Activated CD4-positive, alpha-beta T cell treated with anti-CD3 and anti-CD28 coated beads, Interleukin-2, amount 50 U/mL, for 1 hour (primary cell): Measurements from ENCODE around the gene CLASRP.
"Not testable (repeated sequence)": the region's sequence is repeated elsewhere in the genome, so short reads cannot be mapped to it uniquely, and the experiment has no call there.

ENCODE experiments used
- DNase-seq: peaks from one replicate; pipeline ENCODE4 v3.0.0-alpha.2; 2020

The CLASRP gene, protein sequence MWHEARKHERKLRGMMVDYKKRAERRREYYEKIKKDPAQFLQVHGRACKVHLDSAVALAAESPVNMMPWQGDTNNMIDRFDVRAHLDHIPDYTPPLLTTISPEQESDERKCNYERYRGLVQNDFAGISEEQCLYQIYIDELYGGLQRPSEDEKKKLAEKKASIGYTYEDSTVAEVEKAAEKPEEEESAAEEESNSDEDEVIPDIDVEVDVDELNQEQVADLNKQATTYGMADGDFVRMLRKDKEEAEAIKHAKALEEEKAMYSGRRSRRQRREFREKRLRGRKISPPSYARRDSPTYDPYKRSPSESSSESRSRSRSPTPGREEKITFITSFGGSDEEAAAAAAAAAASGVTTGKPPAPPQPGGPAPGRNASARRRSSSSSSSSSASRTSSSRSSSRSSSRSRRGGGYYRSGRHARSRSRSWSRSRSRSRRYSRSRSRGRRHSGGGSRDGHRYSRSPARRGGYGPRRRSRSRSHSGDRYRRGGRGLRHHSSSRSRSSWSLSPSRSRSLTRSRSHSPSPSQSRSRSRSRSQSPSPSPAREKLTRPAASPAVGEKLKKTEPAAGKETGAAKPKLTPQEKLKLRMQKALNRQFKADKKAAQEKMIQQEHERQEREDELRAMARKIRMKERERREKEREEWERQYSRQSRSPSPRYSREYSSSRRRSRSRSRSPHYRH

DNA sequence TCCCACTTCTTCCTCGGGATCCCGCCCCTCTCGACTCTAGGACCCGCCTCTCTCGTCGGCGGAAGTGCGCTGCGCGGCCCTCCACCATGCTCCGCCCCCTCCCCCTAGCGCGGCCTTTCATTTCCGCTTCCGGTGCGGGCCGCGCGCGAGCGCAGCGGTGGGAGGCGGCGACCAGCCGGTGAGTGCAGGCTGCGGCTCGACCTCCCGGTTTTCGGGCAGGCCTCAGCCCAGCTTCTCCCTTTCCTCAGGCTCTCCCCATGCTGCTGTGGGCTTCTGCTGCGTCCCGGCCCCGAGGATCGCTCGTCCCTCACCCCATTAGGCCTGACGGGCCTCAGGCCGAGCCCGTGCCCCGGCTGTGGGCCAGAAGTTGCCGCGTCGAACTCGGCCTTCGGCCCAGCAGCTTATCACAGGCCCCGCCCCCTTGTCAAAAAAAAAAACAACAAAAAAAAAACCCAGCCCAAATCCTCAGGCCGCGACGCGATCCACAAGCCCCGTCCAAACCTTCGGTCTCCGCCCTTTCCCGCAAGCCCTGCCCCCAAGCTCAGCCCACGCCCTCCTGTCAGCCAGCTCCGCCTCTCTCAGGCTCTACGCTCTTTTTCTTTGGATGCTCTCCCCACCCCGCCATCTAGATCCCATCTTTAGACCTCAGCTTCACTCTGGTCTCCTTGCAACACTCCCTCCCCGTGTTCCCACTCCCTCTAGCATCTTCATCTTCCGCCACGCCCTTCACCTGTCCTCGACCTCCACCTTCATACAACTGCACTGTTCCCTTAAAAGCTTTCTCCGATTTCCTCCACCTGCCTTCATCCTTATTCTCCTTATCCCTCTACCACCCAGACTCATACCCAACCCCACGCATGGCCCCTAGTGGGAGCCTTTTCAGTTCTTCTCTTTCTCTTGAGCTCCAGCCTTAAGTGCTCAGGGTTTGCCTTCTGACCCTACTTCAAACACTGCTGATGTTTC, at the start of gene CLASRP:
CLASRP (plus strand) TSS at position 115 of the 963 bp plus-strand sequence. CDS start 1,168 bp downstream, outside the sequence.
- peak; percentile 85 for DNase-seq

DNA sequence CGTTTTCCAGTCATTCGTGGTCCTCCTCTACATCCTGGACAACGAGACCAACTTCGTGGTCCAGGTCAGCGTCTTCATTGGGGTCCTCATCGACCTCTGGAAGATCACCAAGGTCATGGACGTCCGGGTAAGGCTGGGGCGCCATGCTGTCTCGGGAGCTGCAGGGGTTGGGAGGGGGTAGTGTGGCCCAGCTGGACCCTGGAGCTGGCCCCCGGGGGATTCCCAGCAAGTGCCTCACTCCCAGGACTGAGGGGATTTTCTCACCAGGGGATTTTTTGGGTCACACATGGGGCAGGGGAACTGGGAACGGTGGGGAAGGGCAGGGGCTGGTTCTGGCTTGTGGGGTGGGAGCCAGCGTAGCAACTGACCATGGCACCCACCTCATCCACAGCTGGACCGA, 48.4 kb upstream of the CLASRP start:
- no peak for DNase-seq

DNA sequence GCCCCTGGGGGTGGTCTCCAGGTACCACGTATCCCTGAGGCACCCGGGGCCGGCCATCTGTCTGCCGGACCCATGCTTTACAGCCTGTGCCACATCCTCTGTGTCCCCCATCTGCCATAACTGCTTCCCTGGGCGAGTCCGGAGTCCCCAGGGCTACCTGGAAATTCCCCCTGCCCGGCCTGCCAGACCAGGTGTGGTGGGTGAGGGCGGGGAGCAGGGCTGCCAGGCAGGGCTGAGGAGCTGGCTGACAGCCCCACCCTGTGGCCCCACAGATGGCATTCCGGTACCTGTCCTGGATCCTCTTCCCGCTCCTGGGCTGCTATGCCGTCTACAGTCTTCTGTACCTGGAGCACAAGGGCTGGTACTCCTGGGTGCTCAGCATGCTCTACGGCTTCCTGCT, 47.9 kb upstream of the CLASRP start:
- no peak for DNase-seq

DNA sequence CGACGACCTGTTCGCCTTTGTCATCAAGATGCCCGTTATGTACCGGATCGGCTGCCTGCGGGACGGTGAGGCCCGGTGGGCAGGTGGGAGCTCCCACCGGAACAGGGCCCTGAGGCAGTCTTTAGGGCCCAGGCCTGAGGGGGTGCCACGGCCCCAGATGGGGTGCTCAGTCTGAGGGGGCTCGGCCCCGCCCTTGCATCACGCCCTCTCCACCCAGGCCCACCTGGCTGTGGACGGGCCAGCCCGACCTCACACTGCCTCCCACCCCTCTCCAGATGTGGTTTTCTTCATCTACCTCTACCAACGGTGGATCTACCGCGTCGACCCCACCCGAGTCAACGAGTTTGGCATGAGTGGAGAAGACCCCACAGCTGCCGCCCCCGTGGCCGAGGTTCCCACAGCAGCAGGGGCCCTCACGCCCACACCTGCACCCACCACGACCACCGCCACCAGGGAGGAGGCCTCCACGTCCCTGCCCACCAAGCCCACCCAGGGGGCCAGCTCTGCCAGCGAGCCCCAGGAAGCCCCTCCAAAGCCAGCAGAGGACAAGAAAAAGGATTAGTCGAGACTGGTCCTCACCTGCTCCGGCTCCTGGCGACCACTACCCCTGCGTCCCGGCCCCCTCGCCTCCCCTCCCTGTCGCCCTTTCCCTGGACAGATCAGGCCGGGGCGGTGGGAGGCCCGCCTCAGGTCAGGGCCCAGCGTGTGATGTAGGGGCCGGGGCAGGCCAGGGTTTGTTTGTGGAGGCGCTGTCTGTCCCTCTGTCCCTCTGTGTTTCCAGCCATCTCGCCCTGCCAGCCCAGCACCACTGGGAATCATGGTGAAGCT, 46.3 kb upstream of the CLASRP start:
- DNase-seq, result no peak

DNA sequence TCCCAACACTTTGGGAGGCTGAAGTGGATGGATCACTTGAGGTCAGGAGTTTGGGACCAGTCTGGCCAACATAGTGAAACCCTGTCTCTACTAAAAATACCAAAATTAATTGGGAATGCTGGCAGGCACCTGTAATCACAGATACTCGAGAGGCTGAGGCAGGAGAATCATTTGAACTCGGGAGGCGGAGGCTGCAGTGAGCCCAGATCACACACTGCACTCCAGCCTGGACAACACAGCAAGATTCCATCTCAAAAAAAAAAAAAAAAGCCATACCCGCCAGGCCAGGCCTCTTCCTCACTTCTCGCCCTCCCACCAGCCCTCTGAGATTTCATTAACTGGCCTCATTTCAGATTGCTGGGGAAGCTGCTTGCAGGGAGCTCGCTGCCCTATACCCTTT, 45.3 kb upstream of the CLASRP start:
- DNase-seq, result no peak

- DNase-seq, result no peak
Measured at GRCh38 chr19:44993926-44994537, 44.8 kb upstream of the CLASRP start.

- DNase-seq, result no peak
Measured at GRCh38 chr19:44998025-44998424, 40.8 kb upstream of the CLASRP start.

GRCh38 chr19:44999131-44999925, 39.5 kb upstream of the CLASRP start:
- DNase-seq, result not testable (repeated sequence)

DNA sequence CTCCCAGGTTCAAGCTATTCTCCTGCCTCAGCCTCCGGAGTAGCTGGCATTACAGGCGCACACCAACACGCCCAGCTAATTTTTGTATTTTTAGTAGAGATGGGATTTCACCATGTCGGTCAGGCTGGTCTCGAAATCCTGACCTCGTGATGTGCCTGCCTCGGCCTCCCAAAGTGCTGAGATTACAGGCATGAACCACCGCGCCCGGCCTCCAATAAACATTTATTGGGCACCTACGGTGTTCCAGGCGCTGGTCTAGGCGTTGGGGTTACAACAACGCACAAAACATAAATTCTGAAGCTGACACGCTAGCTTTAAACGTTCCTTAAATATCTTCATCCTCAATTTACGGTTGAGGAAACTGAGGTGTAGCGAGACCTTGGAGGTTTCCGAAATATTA, 38.2 kb upstream of the CLASRP start:
- DNase-seq, result not testable (repeated sequence)

DNA sequence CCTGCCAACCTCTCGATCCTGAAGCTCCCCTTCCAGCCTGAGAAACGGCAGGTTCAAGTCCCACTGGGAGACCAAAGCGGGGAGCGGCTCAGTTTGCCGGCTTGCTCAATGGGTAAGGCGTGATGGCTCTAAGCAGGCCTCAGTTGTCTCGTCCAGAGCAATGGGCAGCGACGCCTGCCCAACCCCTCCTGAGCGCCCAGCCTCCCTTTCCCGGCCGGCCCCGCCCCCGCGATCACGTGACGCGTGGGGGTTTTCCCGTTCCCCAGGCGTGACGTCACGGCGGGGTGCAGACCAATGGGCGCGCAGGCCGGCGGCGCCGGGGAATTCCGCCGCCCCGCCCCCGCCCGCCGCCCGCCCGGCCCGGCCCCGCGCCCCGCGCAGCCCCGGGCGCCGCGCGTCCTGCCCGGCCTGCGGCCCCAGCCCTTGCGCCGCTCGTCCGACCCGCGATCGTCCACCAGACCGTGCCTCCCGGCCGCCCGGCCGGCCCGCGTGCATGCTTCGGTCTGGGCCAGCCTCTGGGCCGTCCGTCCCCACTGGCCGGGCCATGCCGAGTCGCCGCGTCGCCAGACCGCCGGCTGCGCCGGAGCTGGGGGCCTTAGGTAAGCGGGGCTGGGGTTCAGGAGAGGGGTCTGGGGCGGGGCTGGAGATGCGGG, 37.6 kb upstream of the CLASRP start, which contains the start of gene RELB:
RELB (plus strand) TSS at position 378 of the 653 bp plus-strand sequence; CDS start at position 494, 116 bp downstream.
- DNase-seq, result peak; percentile 97

DNA sequence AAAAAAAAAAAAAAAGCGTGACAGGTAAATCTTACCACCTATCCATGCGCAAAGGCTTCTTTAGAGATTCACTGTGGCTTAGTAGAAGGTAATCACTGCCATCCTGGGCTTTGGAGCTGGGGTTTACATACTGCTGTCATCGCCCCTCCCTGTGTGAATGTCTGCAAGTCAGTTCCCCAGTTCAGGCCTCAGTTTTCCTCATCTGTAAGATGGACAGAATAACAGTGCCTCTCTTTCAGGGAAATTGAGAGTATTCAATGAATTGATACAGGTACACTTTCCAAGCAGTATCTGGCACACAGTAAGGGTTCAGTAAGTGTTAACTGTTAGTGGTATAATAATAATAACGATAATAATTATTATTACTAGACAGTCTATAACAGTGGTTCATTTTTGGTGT, 35.4 kb upstream of the CLASRP start:
- no peak for DNase-seq

DNA sequence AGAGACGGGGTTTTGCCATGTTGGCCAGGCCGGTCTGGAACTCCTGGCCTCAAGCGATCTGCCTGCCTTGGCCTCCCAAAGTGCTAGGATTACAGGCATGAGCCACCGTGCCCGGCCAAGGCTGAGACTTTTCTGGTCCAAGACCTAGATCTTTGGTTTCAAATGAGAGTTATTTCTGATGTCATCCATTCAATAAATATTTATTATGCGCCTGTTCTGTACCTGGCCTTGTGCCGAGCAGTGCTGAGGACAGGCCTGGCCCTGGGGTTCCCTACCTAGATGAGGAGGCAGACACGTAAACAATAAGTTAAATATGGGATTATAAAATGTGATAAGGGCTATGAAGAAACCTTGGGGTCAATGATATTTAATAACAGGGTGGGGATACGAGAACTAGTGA, 33.1 kb upstream of the CLASRP start:
- no peak for DNase-seq

DNA sequence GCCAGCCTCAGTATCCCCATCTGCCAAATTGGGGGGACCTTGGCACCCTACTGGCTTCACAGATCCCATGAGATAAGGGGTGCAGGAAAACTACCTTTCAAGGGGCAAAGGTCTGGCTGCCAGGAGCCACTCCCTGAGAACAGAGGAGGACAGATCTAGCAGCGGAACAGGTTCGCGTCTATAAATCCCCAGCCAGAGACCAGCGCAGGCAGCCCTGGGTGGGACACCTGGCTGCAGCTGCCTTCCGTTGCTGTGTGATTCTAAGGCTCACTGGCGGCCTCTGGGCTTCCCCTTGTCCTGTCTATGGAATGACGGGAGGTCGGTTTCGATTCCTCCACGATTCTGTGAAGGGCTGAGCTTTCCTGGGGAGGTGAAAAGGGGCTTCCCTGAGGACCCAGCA, 30.3 kb upstream of the CLASRP start:
- DNase-seq, result no peak

DNA sequence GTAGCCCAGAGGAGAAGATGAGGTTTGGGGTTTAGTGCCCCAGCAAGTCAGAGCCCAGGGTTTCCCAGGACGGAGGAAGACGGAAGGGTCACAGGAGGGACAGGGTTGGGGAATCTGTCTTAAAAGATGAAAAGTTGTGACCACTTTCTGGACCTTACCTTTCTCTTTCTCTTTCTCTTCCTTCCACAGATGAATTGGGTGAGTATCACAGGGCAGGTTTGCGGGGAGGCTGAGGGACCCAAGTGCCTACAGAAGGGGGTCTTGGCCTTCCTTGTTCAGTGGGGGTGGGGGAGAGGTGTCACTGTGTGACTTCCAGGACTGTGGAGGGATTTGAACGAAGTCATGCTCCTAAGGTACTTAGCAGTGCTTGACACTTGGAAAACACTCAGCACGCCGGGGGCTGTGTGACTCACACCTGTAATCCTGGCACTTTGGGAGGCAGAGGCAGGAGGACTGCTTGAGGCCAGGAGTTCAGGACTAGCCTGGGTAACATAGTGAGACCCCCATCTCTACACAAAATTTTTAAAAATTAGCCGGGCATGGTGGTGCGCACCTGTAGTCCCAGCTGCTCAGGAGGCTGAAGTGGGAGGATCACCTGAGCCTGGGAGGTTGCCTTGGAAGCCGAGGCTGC, 29.1 kb upstream of the CLASRP start:
- DNase-seq, result no peak

DNA sequence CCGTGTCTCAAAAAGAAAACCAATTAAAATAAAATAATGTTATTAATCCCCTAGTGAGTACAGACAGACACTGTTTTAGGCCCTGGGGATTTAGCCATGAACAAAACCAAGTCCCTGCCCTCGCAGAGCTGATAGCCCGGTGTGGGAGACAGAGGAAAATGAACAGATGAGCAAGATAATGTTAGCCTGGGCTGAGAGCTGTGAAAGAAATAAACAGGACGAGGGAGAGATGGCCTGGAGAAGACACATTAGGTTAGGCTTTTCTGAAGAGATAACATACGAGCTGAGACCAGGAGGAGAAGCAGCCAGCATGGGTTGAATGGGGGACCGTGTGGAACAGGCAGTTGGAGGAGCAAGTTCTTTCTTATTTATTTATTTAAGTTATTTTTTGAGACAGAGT, 28.5 kb upstream of the CLASRP start:
- DNase-seq, result no peak

DNA sequence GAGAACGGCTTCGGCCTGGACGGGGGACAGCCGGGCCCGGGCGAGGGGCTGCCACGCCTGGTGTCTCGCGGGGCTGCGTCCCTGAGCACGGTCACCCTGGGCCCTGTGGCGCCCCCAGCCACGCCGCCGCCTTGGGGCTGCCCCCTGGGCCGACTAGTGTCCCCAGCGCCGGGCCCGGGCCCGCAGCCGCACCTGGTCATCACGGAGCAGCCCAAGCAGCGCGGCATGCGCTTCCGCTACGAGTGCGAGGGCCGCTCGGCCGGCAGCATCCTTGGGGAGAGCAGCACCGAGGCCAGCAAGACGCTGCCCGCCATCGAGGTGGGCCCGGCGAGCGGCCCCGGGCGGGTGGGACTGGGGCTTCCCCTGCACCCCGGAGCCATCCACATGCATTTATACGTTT, 26.9 kb upstream of the CLASRP start:
- DNase-seq, result no peak

DNA sequence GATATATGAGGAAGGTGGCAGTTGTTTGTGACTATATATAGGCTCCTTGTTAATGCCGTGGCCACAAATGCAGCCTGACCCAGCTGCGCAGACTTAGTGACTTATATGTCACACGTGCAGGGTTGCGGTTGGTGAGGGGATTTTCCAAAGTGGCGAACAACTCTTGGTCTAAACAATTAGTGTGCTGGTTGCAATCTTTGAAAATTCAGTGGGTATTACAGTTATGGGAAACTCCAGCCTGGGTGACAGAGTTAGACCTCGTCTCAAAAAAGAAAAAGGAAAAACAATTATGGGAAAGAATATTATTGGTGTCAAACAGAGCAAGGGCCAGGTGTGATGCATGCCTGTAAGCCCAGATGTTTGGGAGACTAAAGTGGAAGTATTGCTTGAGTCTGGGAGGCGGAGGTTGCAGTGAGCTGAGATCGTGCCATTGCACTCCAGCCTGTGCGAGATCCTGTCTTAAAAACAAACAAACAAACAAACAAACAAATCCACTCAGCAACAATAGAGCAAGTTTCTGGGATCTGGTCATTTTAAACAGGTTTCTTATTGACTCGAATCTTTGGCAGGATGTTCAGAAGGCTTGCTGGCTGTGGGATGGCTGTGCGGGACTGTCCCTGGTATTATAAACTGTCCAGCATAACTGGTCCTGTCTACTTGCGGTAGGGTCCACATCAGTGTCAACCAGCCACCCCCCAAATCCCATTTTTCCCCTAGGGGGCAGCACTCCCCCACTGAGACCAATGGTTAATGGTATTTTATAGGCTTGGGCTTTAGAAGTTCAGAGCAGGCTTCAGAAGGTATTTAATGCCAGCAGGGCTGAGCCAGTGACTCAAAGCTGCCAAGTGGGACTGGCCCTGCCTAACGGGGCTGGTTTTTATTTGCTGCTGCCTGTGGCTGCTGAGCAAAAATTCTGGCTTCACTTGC, 22.2 kb upstream of the CLASRP start:
- peak; percentile 67 for DNase-seq

GRCh38 chr19:45019187-45019586, 19.7 kb upstream of the CLASRP start:
- no peak for DNase-seq

DNA sequence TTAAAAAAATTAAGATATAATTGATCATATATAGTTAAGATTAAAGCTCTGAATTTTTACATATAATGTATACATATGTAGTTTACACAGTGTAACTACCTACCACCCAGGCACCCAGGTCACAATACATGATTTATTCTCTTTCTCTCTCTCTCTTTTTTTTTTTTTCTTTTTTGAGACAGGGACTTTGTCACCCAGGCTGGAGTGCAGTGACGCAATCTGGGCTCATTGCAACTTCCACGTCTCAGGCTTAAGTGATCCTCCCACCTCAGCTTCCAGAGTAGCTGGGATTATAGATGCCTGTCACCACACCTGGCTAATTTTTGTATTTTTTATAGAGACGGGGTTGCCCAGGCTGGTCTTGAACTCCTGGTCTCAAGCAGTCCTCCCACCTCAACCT, 18.8 kb upstream of the CLASRP start:
- DNase-seq, result no peak
